HepG2 (cell line): ENCODE results near the gene GPR62. TPM values are rescaled to one million over a fixed set of nuclear protein-coding genes. Genes with fewer than 3 reads are reported as not detected.

ENCODE experiments used
- ADNP ChIP-seq: sonication (generic); formaldehyde crosslinking; IDR thresholded peaks from 2 replicates; pipeline ENCODE4 v1.4.0; 2020; ENCODE audit warnings: missing genetic modification reagents
- ELF3 ChIP-seq: IDR thresholded peaks from 2 replicates; pipeline ENCODE4 v1.6.1; 2016; ENCODE audit warnings: missing genetic modification reagents, missing compliant biosample characterization
- FLYWCH1 ChIP-seq: sonication (generic); formaldehyde crosslinking; IDR thresholded peaks from 2 replicates; pipeline ENCODE4 v1.8.1; 2023; ENCODE audit warnings: mild to moderate bottlenecking, missing genetic modification reagents
- JARID2 ChIP-seq: sonication (generic); formaldehyde crosslinking; IDR thresholded peaks from 2 replicates; pipeline ENCODE4 v1.8.1; 2023; ENCODE audit warnings: missing genetic modification reagents, inconsistent platforms; ENCODE audit not compliant: insufficient replicate concordance
- KDM3A ChIP-seq: IDR thresholded peaks from 2 replicates; pipeline ENCODE4 v1.6.1; 2018; ENCODE audit warnings: low read depth, missing compliant biosample characterization
- MAFG ChIP-seq: sonication (generic); formaldehyde crosslinking; IDR thresholded peaks from 2 replicates; pipeline ENCODE4 v1.5.1; 2020; ENCODE audit warnings: mild to moderate bottlenecking, missing genetic modification reagents
- MYPOP ChIP-seq: sonication (generic); formaldehyde crosslinking; IDR thresholded peaks from 2 replicates; pipeline ENCODE4 v1.8.1; 2023; ENCODE audit warnings: mild to moderate bottlenecking, moderate library complexity, missing genetic modification reagents
- PCBP1 ChIP-seq: fragments of 200-400 bp; formaldehyde crosslinking; IDR thresholded peaks from 2 replicates; pipeline ENCODE4 v1.6.1; 2017; ENCODE audit warnings: mild to moderate bottlenecking, low read depth, low read length, borderline replicate concordance
- STAT5B ChIP-seq: sonication (generic); formaldehyde crosslinking; IDR thresholded peaks from 2 replicates; pipeline ENCODE4 v1.4.0; 2020; ENCODE audit warnings: missing genetic modification reagents
- ZBTB40 ChIP-seq, 2 experiments: fragments of 450-650 bp in 1 of 2; sonication (generic) in 1 of 2; formaldehyde crosslinking in 1 of 2; IDR thresholded peaks; 2 replicates each; pipeline versions ENCODE4 v1.6.1 to v1.8.0; 2016 to 2022; ENCODE audit warnings: antibody characterized with exemption in 1 of 2, mild to moderate bottlenecking in 1 of 2, missing genetic modification reagents in 1 of 2
- ZFP91 ChIP-seq: sonication (generic); formaldehyde crosslinking; IDR thresholded peaks from 2 replicates; pipeline ENCODE4 v1.9.0; 2022; ENCODE audit warnings: missing genetic modification reagents, mild to moderate bottlenecking, borderline replicate concordance
- ZKSCAN8 ChIP-seq: IDR thresholded peaks from 2 replicates; pipeline ENCODE4 v1.6.1; 2016; ENCODE audit warnings: borderline replicate concordance, missing genetic modification reagents, missing compliant biosample characterization
- ZNF367 ChIP-seq: sonication (generic); formaldehyde crosslinking; IDR thresholded peaks from 2 replicates; pipeline ENCODE4 v1.4.0; 2020; ENCODE audit warnings: missing genetic modification reagents, borderline replicate concordance
- ZNF383 ChIP-seq: sonication (generic); formaldehyde crosslinking; IDR thresholded peaks from 2 replicates; pipeline ENCODE4 v1.4.0; 2020; ENCODE audit warnings: missing genetic modification reagents, mild to moderate bottlenecking, borderline replicate concordance
- ZNF772 ChIP-seq: sonication (generic); formaldehyde crosslinking; IDR thresholded peaks from 2 replicates; pipeline ENCODE4 v1.5.0; 2020; ENCODE audit warnings: mild to moderate bottlenecking, missing genetic modification reagents
- ZNF781 ChIP-seq: sonication (generic); formaldehyde crosslinking; IDR thresholded peaks from 2 replicates; pipeline ENCODE4 v1.5.1; 2020; ENCODE audit warnings: borderline replicate concordance, mild to moderate bottlenecking, missing genetic modification reagents; ENCODE audit errors: not compliant biosample characterization
- polyA plus RNA-seq, 8 experiments: library from polyadenylated mRNA; depleted of rRNA in 3 of 8; stranded (reverse) in 7 of 8; unstranded in 1 of 8; fragments of >200 nt; fragmentation: Illumina TruSeq in 4 of 8; extraction: Trizol in 4 of 8; gene quantifications; 2 replicates each; pipeline versions ENCODE4 v1.2.1 to v1.2.3, GENCODE V29; 2011 to 2016; ENCODE audit warnings: low read depth in 4 of 8, missing spikeins in 1 of 8, mixed read lengths in 1 of 8; ENCODE audit not compliant: insufficient read depth in 1 of 8
- total RNA-seq, 5 experiments: library from RNA; depleted of rRNA; stranded (reverse); fragments of >200 nt; fragmentation: Illumina TruSeq; extraction: Trizol; gene quantifications; 2 replicates each; pipeline ENCODE4 v1.2.3, GENCODE V29; 2016; ENCODE audit warnings: low read depth in 1 of 5

Gene GPR62
- total and polyA plus RNA-seq, 2 of the 13 experiments (the other 11 are each of a cell fraction or from before 2014, with no cell fraction given): not detected

GRCh38 chr3:51941798-51942602 lies 13.2 kb upstream of the GPR62 start, which contains the start of the genes PARP3 and RRP9 (continued):
- TF ChIP-seq ZBTB40 (IDR thresholded peaks at IDR 0.05): no peak
- TF ChIP-seq ZBTB40 (CRISPR knock-in tag; IDR thresholded peaks at IDR 0.05): no peak; the same call in none of the 2 replicates
- peak; percentile 72; the same call in 1 of the 2 replicates for TF ChIP-seq ZKSCAN8 (CRISPR knock-in tag)
- no peak for TF ChIP-seq STAT5B (CRISPR knock-in tag)
- TF ChIP-seq PCBP1: 0 out of 2 replicates have a peak, but pooled peaks have one; percentile 64
- peak; percentile 93 for TF ChIP-seq ZFP91
- TF ChIP-seq FLYWCH1 (CRISPR knock-in tag): no peak
- peak; percentile 98 for TF ChIP-seq MYPOP
- peak; percentile 94 for TF ChIP-seq KDM3A (CRISPR knock-in tag)
- TF ChIP-seq ZNF367 (CRISPR knock-in tag): no peak
- no peak for TF ChIP-seq ZNF383
- peak; percentile 39 for TF ChIP-seq ZNF781 (CRISPR knock-in tag)
- TF ChIP-seq ADNP: no peak
- TF ChIP-seq ELF3 (CRISPR knock-in tag): peak; percentile 85
- peak; percentile 92 for TF ChIP-seq JARID2 (CRISPR knock-in tag)
- peak; percentile 95 for TF ChIP-seq ZNF772 (CRISPR knock-in tag)
- no peak for TF ChIP-seq MAFG
